ENCODE measurements around the gene BTBD3.

The BTBD3 gene

DNA sequence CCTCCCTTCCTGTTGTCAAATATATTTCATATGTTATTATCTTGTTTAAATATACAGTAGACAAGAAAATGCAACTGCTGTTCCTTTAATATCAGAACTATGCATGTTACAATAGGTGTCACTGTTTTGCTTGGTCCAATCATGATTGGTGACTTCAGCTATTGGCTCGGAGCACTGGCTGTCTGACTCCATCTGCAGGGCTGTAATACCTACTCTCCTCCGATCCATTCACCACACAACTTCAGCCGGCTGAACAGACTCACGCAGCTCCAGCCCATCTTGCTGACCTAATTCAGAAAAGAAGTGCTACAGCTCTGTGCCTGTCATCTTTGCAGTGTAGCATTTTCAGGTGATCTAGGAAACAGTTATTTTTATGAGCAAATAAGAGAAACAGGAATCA is at the start of gene BTBD3:
TSS of gene BTBD3 (plus strand) at position 231 of the 400 bp plus-strand sequence. CDS start 383 bp downstream, outside the sequence.
- peak; percentile 42 for DNase-seq (ENCODE audit: low spot score)
- no peak for TF ChIP-seq CTCF (IDR thresholded peaks at IDR 0.05; ENCODE audit: extremely low read depth, insufficient read depth, missing control alignments)
- in situ Hi-C loops (cut with MboI; ENCODE audit: low pct_unique_long_range_greater_than_20kb, low sequenced_read_pairs, unreplicated experiment), result no loop called here

DNA sequence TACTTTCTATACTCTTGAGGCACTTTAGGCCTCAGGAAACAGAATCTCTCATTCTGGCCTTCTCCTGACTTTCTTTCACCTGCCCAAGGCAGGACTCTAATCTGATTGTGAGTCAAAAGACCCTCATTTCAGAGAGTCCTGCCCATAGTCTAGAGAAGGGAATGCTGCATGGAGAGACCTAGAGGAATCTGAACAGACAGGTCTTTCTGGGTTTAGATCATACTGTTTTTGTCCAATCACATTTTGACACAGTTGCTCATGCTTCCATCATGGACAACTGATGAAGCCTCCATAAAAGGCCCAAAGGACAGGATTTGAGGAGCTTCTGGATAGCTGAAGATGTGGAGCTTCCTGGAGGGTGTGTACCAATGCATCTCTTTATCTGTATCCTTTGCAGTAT is 48.1 kb upstream of the BTBD3 start:
- in situ Hi-C loops (cut with MboI; ENCODE audit: low pct_unique_long_range_greater_than_20kb, low sequenced_read_pairs, unreplicated experiment), result no loop called here
- DNase-seq (ENCODE audit: low spot score), result no peak
- no peak for TF ChIP-seq CTCF (IDR thresholded peaks at IDR 0.05; ENCODE audit: extremely low read depth, insufficient read depth, missing control alignments)

- in situ Hi-C loops (cut with MboI; ENCODE audit: low pct_unique_long_range_greater_than_20kb, low sequenced_read_pairs, unreplicated experiment), result no loop called here
- no peak for TF ChIP-seq CTCF (IDR thresholded peaks at IDR 0.05; ENCODE audit: extremely low read depth, insufficient read depth, missing control alignments)
- DNase-seq (ENCODE audit: low spot score), result no peak
These were observed 47.3 kb upstream of the BTBD3 start for GRCh38 chr20:11870411-11870810.

DNA sequence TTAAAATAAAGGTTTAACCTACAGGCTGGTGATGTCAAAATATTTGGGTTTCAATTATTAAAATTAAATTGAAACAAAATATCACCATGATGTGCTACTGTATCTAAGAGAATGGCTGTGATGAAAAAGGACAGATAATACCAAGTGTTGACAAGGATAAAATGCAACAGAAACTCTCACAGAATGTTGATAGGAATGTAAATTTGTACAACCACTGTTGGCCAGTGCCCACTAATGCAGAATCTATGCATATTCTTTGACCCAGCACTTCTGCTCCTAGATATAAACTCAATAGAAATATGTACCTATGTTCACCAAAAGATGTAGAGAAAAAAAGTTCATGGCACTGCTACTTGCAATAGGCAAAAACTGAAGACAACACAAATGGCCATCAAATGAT is 41.1 kb upstream of the BTBD3 start:
- in situ Hi-C loops (cut with MboI; ENCODE audit: low pct_unique_long_range_greater_than_20kb, low sequenced_read_pairs, unreplicated experiment), result no loop called here
- TF ChIP-seq CTCF (IDR thresholded peaks at IDR 0.05; ENCODE audit: extremely low read depth, insufficient read depth, missing control alignments), result no peak
- DNase-seq (ENCODE audit: low spot score), result no peak

DNA sequence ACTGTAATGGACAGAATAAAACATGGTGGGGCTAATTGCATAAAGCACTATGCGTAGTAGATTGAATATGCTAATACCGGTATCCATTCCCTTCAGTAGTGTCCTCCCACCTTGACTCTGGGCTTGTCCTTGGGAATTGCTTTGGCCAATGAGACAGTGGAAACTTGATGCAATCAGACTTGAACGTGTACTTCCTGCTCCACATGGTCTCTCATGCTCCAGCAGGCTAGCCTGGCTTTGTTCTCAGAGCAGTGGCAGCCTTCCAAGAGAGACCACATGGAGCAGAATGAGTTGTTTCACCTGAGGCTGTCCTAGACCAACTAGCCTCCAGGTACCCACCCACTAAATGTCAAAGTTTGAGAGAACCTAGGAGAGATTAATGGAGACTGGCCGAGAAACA is 37.0 kb upstream of the BTBD3 start:
- TF ChIP-seq CTCF (IDR thresholded peaks at IDR 0.05; ENCODE audit: extremely low read depth, insufficient read depth, missing control alignments), result no peak
- in situ Hi-C loops (cut with MboI; ENCODE audit: low pct_unique_long_range_greater_than_20kb, low sequenced_read_pairs, unreplicated experiment), result no loop called here
- DNase-seq (ENCODE audit: low spot score), result no peak

GRCh38 chr20:11881449-11881848 is 36.2 kb upstream of the BTBD3 start:
- no peak for TF ChIP-seq CTCF (IDR thresholded peaks at IDR 0.05; ENCODE audit: extremely low read depth, insufficient read depth, missing control alignments)
- in situ Hi-C loops (cut with MboI; ENCODE audit: low pct_unique_long_range_greater_than_20kb, low sequenced_read_pairs, unreplicated experiment), result no loop called here
- DNase-seq (ENCODE audit: low spot score), result no peak

GRCh38 chr20:11882651-11883050 is 35.0 kb upstream of the BTBD3 start:
- TF ChIP-seq CTCF (IDR thresholded peaks at IDR 0.05; ENCODE audit: extremely low read depth, insufficient read depth, missing control alignments), result no peak
- no peak for DNase-seq (ENCODE audit: low spot score)
- in situ Hi-C loops (cut with MboI; ENCODE audit: low pct_unique_long_range_greater_than_20kb, low sequenced_read_pairs, unreplicated experiment), result no loop called here

Data from GM13977 (cell line).